Liver (tissue), 9 donors: ENCODE measurements around the gene EPB41L1. TPM values are rescaled to one million over a fixed set of nuclear protein-coding genes. Genes with fewer than 3 reads are reported as not detected.

Experiments
- DNase-seq: peaks from one replicate; pipeline ENCODE4 v3.0.0-alpha.2; 2017; ENCODE audit warnings: low spot score
- H3K27ac ChIP-seq, 2 donors: one replicate each; pipeline ENCODE4 v1.7.0; 2013; ENCODE audit warnings: inconsistent platforms in 2 of 2, low read length in 2 of 2, control low read depth in 1 of 2, low read depth in 1 of 2, mild to moderate bottlenecking in 1 of 2
- H3K27me3 ChIP-seq, 4 donors: one replicate each; pipeline versions ENCODE4 v1.6.1 to v1.7.0; 2013; ENCODE audit warnings: low read length in 3 of 4, inconsistent platforms in 1 of 4, mild to moderate bottlenecking in 1 of 4, moderate library complexity in 1 of 4; ENCODE audit not compliant: control insufficient read depth in 4 of 4, insufficient read depth in 4 of 4
- H3K36me3 ChIP-seq, 4 donors: one replicate each; pipeline versions ENCODE4 v1.6.1 to v1.7.0; 2013; ENCODE audit warnings: low read length in 3 of 4, mild to moderate bottlenecking in 3 of 4, low read depth in 1 of 4, moderate library complexity in 1 of 4; ENCODE audit not compliant: control insufficient read depth in 4 of 4, insufficient read depth in 3 of 4
- H3K4me1 ChIP-seq, 4 donors: one replicate each; pipeline versions ENCODE4 v1.6.1 to v1.7.0; 2013; ENCODE audit warnings: low read length in 3 of 4, mild to moderate bottlenecking in 3 of 4, moderate library complexity in 1 of 4; ENCODE audit not compliant: control insufficient read depth in 4 of 4, insufficient read depth in 4 of 4
- H3K4me3 ChIP-seq, 3 donors: one replicate each; pipeline versions ENCODE4 v1.6.1 to v1.7.0; 2013; ENCODE audit warnings: low read length in 3 of 3, control low read depth in 1 of 3, low read depth in 1 of 3, mild to moderate bottlenecking in 1 of 3
- H3K9ac ChIP-seq, 2 donors: one replicate each; pipeline ENCODE4 v1.7.0; 2013; ENCODE audit warnings: low read length in 2 of 2, mild to moderate bottlenecking in 2 of 2, moderate library complexity in 2 of 2, control low read depth in 1 of 2, low read depth in 1 of 2
- H3K9me3 ChIP-seq, 4 donors: one replicate each; pipeline versions ENCODE4 v1.6.1 to v1.7.0; 2013; ENCODE audit warnings: low read length in 3 of 4; ENCODE audit not compliant: control insufficient read depth in 4 of 4
- EGR1 ChIP-seq, 2 donors: IDR thresholded peaks; 2 replicates each; pipeline ENCODE4 v1.6.1; 2016 to 2018; ENCODE audit warnings: antibody characterized with exemption in 2 of 2, low read depth in 2 of 2
- FOXA1 ChIP-seq: IDR thresholded peaks from 2 replicates; pipeline ENCODE4 v1.6.1; 2016; ENCODE audit warnings: antibody characterized with exemption
- FOXA2 ChIP-seq: IDR thresholded peaks from 2 replicates; pipeline ENCODE4 v1.6.1; 2016; ENCODE audit warnings: antibody characterized with exemption
- GABPA ChIP-seq, 2 donors: IDR thresholded peaks in 1 of 2; conservative IDR thresholded peaks in 1 of 2; 2 replicates each; pipeline ENCODE4 v1.6.1; 2016; ENCODE audit warnings: antibody characterized with exemption in 2 of 2, mild to moderate bottlenecking in 1 of 2, moderate library complexity in 1 of 2
- HNF4A ChIP-seq, 2 donors: conservative IDR thresholded peaks; 2 replicates each; pipeline ENCODE4 v1.6.1; 2016; ENCODE audit warnings: antibody characterized with exemption in 2 of 2, mild to moderate bottlenecking in 2 of 2
- JUND ChIP-seq, 2 donors: IDR thresholded peaks; 2 replicates each; pipeline ENCODE4 v1.6.1; 2016; ENCODE audit warnings: antibody characterized with exemption in 2 of 2
- NR2F2 ChIP-seq: IDR thresholded peaks from 2 replicates; pipeline ENCODE4 v1.6.1; 2016; ENCODE audit warnings: antibody characterized with exemption
- RXRA ChIP-seq, 2 donors: IDR thresholded peaks; 2 replicates each; pipeline ENCODE4 v1.6.1; 2017 to 2018; ENCODE audit warnings: antibody characterized with exemption in 2 of 2, mild to moderate bottlenecking in 1 of 2
- TAF1 ChIP-seq: conservative IDR thresholded peaks from 2 replicates; pipeline ENCODE4 v1.6.1; 2016; ENCODE audit warnings: antibody characterized with exemption, mild to moderate bottlenecking
- YY1 ChIP-seq: IDR thresholded peaks from 2 replicates; pipeline ENCODE4 v1.6.1; 2016; ENCODE audit warnings: antibody characterized with exemption, mild to moderate bottlenecking
- WGBS: extraction: QIAGEN DNeasy Blood & Tissue Kit; methylation state at CpG from one replicate; pipeline ENCODE4 v1.1.7; 2013; 5-methylcytosine and 5-hydroxymethylcytosine counted together
- polyA plus RNA-seq, 2 donors: library from polyadenylated mRNA; stranded (reverse) in 1 of 2; unstranded in 1 of 2; fragments of 200-250 nt in 1 of 2; fragments of >200 nt in 1 of 2; fragmentation: Nextera tagmentation in 1 of 2; extraction: Ambion mirVana in 1 of 2; gene quantifications; one replicate each; pipeline versions ENCODE4 v1.2.1 to v1.2.3, GENCODE V29; 2013 to 2015
- total RNA-seq, 2 donors: library from RNA; depleted of rRNA; stranded (reverse); fragments of >200 nt; gene quantifications; one replicate each; pipeline ENCODE4 v1.2.3, GENCODE V29; 2014
- TF ChIP-seq, protein P1 (sequence below): IDR thresholded peaks from 2 replicates; pipeline ENCODE4 v1.6.1; 2016; ENCODE audit warnings: antibody characterized with exemption
- TF ChIP-seq, protein P2 (sequence below): fragments of 150-350 bp; IDR thresholded peaks from 2 replicates; pipeline ENCODE4 v1.5.1; 2017; ENCODE audit warnings: improper control_type of control experiment, low read depth, low read length; ENCODE audit not compliant: missing input control
- TF ChIP-seq, protein P3 (sequence below): IDR thresholded peaks from 2 replicates; pipeline ENCODE4 v1.6.1; 2016; ENCODE audit warnings: antibody characterized with exemption, mild to moderate bottlenecking
- TF ChIP-seq, protein P4 (sequence below): IDR thresholded peaks from 2 replicates; pipeline ENCODE4 v1.6.1; 2016; ENCODE audit warnings: antibody characterized with exemption
- donor health status: healthy.
- donor health status: healthy.
- donor health status: healthy.
- donor health status: healthy.
- donor health status: healthy.

Gene EPB41L1
- total and polyA plus RNA-seq, 4 donors: 2.4 to 11.9 (median 4.3) TPM

DNA sequence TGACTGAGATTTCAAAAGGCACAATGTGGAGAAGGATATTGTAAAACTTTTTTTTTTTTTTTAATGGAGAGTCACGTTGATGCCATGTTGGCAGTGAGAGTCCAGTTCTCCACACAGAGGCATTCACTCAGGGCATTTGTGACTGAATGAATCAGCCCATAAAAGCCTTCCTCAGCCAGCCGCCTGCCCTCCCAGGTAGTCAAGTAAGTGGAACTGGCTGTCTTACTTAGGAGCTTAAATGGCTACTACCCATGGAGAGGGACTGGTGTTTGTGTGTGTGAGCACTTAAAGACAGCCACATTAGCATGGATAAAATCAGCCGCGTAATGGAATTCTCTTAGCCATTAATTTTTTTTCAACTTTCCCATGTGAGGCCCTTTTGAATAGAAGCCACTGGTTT, 94.3 kb downstream of the EPB41L1 start:
- Histone ChIP-seq H3K9ac (no peak overlapping the region), H3K27ac (no peak overlapping the region), H3K4me1 (no peaks in the 10 kb centered on the region), H3K4me3 (no peak overlapping the region), H3K9me3 (no peaks in the 10 kb centered on the region), H3K36me3 (peaks cover 11 to 71% (median 45%) of the 10 kb centered on the region in 4 donors), H3K27me3 (no peaks in the 10 kb centered on the region)
- DNase-seq: no peak
- no peak for TF ChIP-seq NR2F2
- TF ChIP-seq, protein P1, sequence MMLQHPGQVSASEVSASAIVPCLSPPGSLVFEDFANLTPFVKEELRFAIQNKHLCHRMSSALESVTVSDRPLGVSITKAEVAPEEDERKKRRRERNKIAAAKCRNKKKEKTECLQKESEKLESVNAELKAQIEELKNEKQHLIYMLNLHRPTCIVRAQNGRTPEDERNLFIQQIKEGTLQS: no peak
- WGBS: 95% methylated on average over 4 of the region's 4 CpGs

DNA sequence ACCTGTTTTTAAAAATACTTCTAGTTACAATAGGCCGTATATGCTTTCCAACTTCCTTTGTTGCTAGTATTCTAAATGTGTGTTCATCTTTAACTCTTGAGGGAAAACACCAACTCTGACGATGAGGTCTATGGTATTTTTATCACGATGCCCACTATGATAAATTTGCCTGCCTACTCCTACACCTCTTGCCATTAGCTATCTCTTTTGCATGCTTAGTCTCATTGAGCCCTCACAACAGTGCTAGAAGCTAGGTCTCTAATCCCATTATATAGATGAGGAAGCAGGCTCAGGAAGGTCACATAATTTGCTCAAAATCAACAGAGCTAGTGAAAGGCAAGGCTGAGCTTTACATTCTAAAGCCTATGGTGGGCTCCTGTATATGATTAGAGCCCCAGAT, 94.9 kb downstream of the EPB41L1 start:
- Histone ChIP-seq H3K27me3 (no peaks in the 10 kb centered on the region), H3K4me3 (no peak overlapping the region), H3K9me3 (no peaks in the 10 kb centered on the region), H3K4me1 (no peaks in the 10 kb centered on the region), H3K27ac (no peak overlapping the region), H3K36me3 (peaks cover 11 to 65% (median 40%) of the 10 kb centered on the region in 4 donors), H3K9ac (no peak overlapping the region)
- 86% methylated on average over 3 of the region's 3 CpGs for WGBS
- no peak for DNase-seq
- TF ChIP-seq FOXA2: no peak
- TF ChIP-seq, protein P2, sequence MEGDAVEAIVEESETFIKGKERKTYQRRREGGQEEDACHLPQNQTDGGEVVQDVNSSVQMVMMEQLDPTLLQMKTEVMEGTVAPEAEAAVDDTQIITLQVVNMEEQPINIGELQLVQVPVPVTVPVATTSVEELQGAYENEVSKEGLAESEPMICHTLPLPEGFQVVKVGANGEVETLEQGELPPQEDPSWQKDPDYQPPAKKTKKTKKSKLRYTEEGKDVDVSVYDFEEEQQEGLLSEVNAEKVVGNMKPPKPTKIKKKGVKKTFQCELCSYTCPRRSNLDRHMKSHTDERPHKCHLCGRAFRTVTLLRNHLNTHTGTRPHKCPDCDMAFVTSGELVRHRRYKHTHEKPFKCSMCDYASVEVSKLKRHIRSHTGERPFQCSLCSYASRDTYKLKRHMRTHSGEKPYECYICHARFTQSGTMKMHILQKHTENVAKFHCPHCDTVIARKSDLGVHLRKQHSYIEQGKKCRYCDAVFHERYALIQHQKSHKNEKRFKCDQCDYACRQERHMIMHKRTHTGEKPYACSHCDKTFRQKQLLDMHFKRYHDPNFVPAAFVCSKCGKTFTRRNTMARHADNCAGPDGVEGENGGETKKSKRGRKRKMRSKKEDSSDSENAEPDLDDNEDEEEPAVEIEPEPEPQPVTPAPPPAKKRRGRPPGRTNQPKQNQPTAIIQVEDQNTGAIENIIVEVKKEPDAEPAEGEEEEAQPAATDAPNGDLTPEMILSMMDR: no peak
- no peak for TF ChIP-seq NR2F2
- TF ChIP-seq, protein P3, sequence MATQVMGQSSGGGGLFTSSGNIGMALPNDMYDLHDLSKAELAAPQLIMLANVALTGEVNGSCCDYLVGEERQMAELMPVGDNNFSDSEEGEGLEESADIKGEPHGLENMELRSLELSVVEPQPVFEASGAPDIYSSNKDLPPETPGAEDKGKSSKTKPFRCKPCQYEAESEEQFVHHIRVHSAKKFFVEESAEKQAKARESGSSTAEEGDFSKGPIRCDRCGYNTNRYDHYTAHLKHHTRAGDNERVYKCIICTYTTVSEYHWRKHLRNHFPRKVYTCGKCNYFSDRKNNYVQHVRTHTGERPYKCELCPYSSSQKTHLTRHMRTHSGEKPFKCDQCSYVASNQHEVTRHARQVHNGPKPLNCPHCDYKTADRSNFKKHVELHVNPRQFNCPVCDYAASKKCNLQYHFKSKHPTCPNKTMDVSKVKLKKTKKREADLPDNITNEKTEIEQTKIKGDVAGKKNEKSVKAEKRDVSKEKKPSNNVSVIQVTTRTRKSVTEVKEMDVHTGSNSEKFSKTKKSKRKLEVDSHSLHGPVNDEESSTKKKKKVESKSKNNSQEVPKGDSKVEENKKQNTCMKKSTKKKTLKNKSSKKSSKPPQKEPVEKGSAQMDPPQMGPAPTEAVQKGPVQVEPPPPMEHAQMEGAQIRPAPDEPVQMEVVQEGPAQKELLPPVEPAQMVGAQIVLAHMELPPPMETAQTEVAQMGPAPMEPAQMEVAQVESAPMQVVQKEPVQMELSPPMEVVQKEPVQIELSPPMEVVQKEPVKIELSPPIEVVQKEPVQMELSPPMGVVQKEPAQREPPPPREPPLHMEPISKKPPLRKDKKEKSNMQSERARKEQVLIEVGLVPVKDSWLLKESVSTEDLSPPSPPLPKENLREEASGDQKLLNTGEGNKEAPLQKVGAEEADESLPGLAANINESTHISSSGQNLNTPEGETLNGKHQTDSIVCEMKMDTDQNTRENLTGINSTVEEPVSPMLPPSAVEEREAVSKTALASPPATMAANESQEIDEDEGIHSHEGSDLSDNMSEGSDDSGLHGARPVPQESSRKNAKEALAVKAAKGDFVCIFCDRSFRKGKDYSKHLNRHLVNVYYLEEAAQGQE: no peak
- no peak for TF ChIP-seq TAF1
- TF ChIP-seq, protein P4, sequence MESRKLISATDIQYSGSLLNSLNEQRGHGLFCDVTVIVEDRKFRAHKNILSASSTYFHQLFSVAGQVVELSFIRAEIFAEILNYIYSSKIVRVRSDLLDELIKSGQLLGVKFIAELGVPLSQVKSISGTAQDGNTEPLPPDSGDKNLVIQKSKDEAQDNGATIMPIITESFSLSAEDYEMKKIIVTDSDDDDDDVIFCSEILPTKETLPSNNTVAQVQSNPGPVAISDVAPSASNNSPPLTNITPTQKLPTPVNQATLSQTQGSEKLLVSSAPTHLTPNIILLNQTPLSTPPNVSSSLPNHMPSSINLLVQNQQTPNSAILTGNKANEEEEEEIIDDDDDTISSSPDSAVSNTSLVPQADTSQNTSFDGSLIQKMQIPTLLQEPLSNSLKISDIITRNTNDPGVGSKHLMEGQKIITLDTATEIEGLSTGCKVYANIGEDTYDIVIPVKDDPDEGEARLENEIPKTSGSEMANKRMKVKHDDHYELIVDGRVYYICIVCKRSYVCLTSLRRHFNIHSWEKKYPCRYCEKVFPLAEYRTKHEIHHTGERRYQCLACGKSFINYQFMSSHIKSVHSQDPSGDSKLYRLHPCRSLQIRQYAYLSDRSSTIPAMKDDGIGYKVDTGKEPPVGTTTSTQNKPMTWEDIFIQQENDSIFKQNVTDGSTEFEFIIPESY: no peak
- no peak for TF ChIP-seq GABPA (IDR thresholded peaks at IDR 0.05 in 1 of 2, conservative IDR thresholded peaks at IDR 0.05 in 1 of 2)
- no peak for TF ChIP-seq FOXA1
- no peak for TF ChIP-seq YY1
- no peak for TF ChIP-seq EGR1 (IDR thresholded peaks at IDR 0.05; ENCODE audit: low read depth in 2 of 2)
- no peak for TF ChIP-seq HNF4A (conservative IDR thresholded peaks at IDR 0.05)
- no peak for TF ChIP-seq JUND (IDR thresholded peaks at IDR 0.05)
- no peak for TF ChIP-seq RXRA (IDR thresholded peaks at IDR 0.05)
